HEK293 (cell line): ENCODE data around the gene MBNL2.

Experiments used
- CTCF ChIA-PET: fragments of 350-600 bp; formaldehyde crosslinking; extraction: SDS; loops from one replicate; lab custom pipeline; 2021; ENCODE audit warnings: antibody characterized with exemption; lab: Yijun Ruan, JAX
- POLR2A ChIA-PET: fragments of 300-600 bp; formaldehyde crosslinking; extraction: SDS; loops from one replicate; lab custom pipeline; 2020; ENCODE audit warnings: antibody characterized with exemption, inconsistent platforms; lab: Yijun Ruan, JAX
- H3K27ac ChIP-seq: fragments of 200-500 bp; sonication (Bioruptor generic); 2 replicates; pipeline ENCODE4 v1.5.1; 2014; ENCODE audit warnings: low read depth, low read length, control low read depth, inconsistent platforms; ENCODE audit errors: extremely low read depth
- H3K36me3 ChIP-seq, 2 experiments: fragments of 200-500 bp in 1 of 2; sonication (Bioruptor generic) in 1 of 2; 1 replicate in 1 of 2; 2 replicates in 1 of 2; pipeline ENCODE4 v1.5.1; 2014 to 2017; ENCODE audit warnings: inconsistent platforms in 2 of 2, low read length in 2 of 2; ENCODE audit not compliant: control insufficient read depth in 2 of 2, insufficient read depth in 1 of 2
- H3K4me1 ChIP-seq: fragments of 200-500 bp; sonication (Bioruptor generic); 2 replicates; pipeline ENCODE4 v1.5.1; 2014; ENCODE audit warnings: mild to moderate bottlenecking, low read length, inconsistent platforms; ENCODE audit not compliant: control insufficient read depth, insufficient read depth
- H3K4me3 ChIP-seq: 2 replicates; pipeline ENCODE4 v1.5.1; 2011; ENCODE audit warnings: low read depth, mild to moderate bottlenecking, control low read depth, low read length, moderate library complexity
- H3K9me3 ChIP-seq: fragments of 200-500 bp; sonication (Bioruptor generic); 2 replicates; pipeline ENCODE4 v1.5.1; 2014; ENCODE audit warnings: low read depth, low read length, inconsistent platforms; ENCODE audit not compliant: control insufficient read depth, insufficient read depth
- GLIS1 ChIP-seq: fragments of 450-650 bp; formaldehyde crosslinking; IDR thresholded peaks from 2 replicates; pipeline ENCODE4 v1.5.1; 2016; ENCODE audit warnings: missing biosample characterization, missing genetic modification characterization
- HOXD13 ChIP-seq: sonication (generic); formaldehyde crosslinking; IDR thresholded peaks from 2 replicates; pipeline ENCODE4 v1.8.0; 2022; ENCODE audit warnings: missing genetic modification reagents, borderline replicate concordance
- KLF10 ChIP-seq: fragments of 450-650 bp; IDR thresholded peaks from 2 replicates; pipeline ENCODE4 v1.5.1; 2018; ENCODE audit warnings: missing biosample characterization, mild to moderate bottlenecking, missing genetic modification characterization
- SALL2 ChIP-seq: fragments of 450-650 bp; formaldehyde crosslinking; IDR thresholded peaks from 2 replicates; pipeline ENCODE4 v1.5.0; 2017; ENCODE audit warnings: missing biosample characterization, mild to moderate bottlenecking, missing genetic modification characterization, borderline replicate concordance
- SCRT1 ChIP-seq: fragments of 450-650 bp; formaldehyde crosslinking; IDR thresholded peaks from 2 replicates; pipeline ENCODE4 v1.5.1; 2016; ENCODE audit warnings: missing biosample characterization, missing genetic modification characterization, borderline replicate concordance
- SP3 ChIP-seq: fragments of 450-650 bp; formaldehyde crosslinking; IDR thresholded peaks from 2 replicates; pipeline ENCODE4 v1.5.1; 2016; ENCODE audit warnings: missing biosample characterization, missing genetic modification characterization
- TRIM28 ChIP-seq: IDR thresholded peaks from 2 replicates; pipeline ENCODE4 v1.6.1; 2011; ENCODE audit warnings: low read length, control low read depth, borderline replicate concordance
- ZBTB21 ChIP-seq: fragments of 450-650 bp; formaldehyde crosslinking; IDR thresholded peaks from 2 replicates; pipeline ENCODE4 v1.5.1; 2017; ENCODE audit warnings: missing biosample characterization, missing genetic modification characterization
- ZNF138 ChIP-seq: fragments of 450-650 bp; formaldehyde crosslinking; IDR thresholded peaks from 2 replicates; pipeline ENCODE4 v1.5.1; 2016; ENCODE audit warnings: missing biosample characterization, missing genetic modification characterization, borderline replicate concordance
- ZNF350 ChIP-seq: fragments of 450-650 bp; formaldehyde crosslinking; IDR thresholded peaks from 2 replicates; pipeline ENCODE4 v1.5.0; 2017; ENCODE audit warnings: missing biosample characterization, mild to moderate bottlenecking, missing genetic modification characterization
- ZNF394 ChIP-seq: fragments of 450-650 bp; formaldehyde crosslinking; IDR thresholded peaks from 2 replicates; pipeline ENCODE4 v1.5.1; 2016; ENCODE audit warnings: missing biosample characterization, missing genetic modification characterization, mild to moderate bottlenecking, moderate library complexity, borderline replicate concordance
- ZNF510 ChIP-seq: fragments of 450-650 bp; formaldehyde crosslinking; IDR thresholded peaks from 2 replicates; pipeline ENCODE4 v1.5.1; 2018; ENCODE audit warnings: mild to moderate bottlenecking, missing genetic modification characterization, missing biosample characterization; ENCODE audit not compliant: insufficient replicate concordance
- ZNF530 ChIP-seq: fragments of 450-650 bp; formaldehyde crosslinking; IDR thresholded peaks from 2 replicates; pipeline ENCODE4 v1.5.1; 2016; ENCODE audit warnings: low read depth, missing biosample characterization, missing genetic modification characterization
- ZNF544 ChIP-seq: fragments of 450-650 bp; formaldehyde crosslinking; IDR thresholded peaks from 2 replicates; pipeline ENCODE4 v1.5.0; 2017; ENCODE audit warnings: missing biosample characterization, missing genetic modification characterization
- ZNF560 ChIP-seq: fragments of 450-650 bp; formaldehyde crosslinking; IDR thresholded peaks from 2 replicates; pipeline ENCODE4 v1.5.1; 2017; ENCODE audit warnings: missing biosample characterization, missing genetic modification characterization, borderline replicate concordance
- ZNF561 ChIP-seq: fragments of 450-650 bp; IDR thresholded peaks from 2 replicates; pipeline ENCODE4 v1.5.1; 2018; ENCODE audit warnings: missing biosample characterization, missing genetic modification characterization, borderline replicate concordance
- ZNF629 ChIP-seq: fragments of 450-650 bp; formaldehyde crosslinking; IDR thresholded peaks from 2 replicates; pipeline ENCODE4 v1.5.1; 2017; ENCODE audit warnings: missing biosample characterization, missing genetic modification characterization
- ZNF747 ChIP-seq: fragments of 450-650 bp; formaldehyde crosslinking; IDR thresholded peaks from 2 replicates; pipeline ENCODE4 v1.5.1; 2016; ENCODE audit warnings: missing biosample characterization, missing genetic modification characterization
- ZNF76 ChIP-seq: fragments of 450-650 bp; formaldehyde crosslinking; IDR thresholded peaks from 2 replicates; pipeline ENCODE4; 2016; ENCODE audit warnings: low read depth, missing biosample characterization, missing genetic modification characterization, borderline replicate concordance
- ZNF776 ChIP-seq: fragments of 450-650 bp; formaldehyde crosslinking; IDR thresholded peaks from 2 replicates; pipeline ENCODE4 v1.5.0; 2017; ENCODE audit warnings: missing biosample characterization, missing genetic modification characterization, borderline replicate concordance
- ZNF785 ChIP-seq: fragments of 450-650 bp; formaldehyde crosslinking; IDR thresholded peaks from 2 replicates; pipeline ENCODE4 v1.5.1; 2016; ENCODE audit warnings: missing biosample characterization, missing genetic modification characterization
- ZNF791 ChIP-seq: fragments of 450-650 bp; formaldehyde crosslinking; IDR thresholded peaks from 2 replicates; pipeline ENCODE4 v1.5.1; 2016; ENCODE audit warnings: missing biosample characterization, missing genetic modification characterization
- TF ChIP-seq, protein P1 (sequence below): IDR thresholded peaks from 2 replicates; pipeline ENCODE4 v1.6.1; 2011; ENCODE audit warnings: mild to moderate bottlenecking, low read depth, low read length, borderline replicate concordance
- TF ChIP-seq, protein P2 (sequence below): fragments of 450-650 bp; formaldehyde crosslinking; IDR thresholded peaks from 2 replicates; pipeline ENCODE4 v1.5.1; 2016; ENCODE audit warnings: missing biosample characterization, missing genetic modification characterization
- TF ChIP-seq, protein P3 (sequence below): fragments of 450-650 bp; formaldehyde crosslinking; IDR thresholded peaks from 2 replicates; pipeline ENCODE4 v1.5.1; 2016; ENCODE audit warnings: missing biosample characterization, missing genetic modification characterization, borderline replicate concordance

Gene MBNL2

DNA sequence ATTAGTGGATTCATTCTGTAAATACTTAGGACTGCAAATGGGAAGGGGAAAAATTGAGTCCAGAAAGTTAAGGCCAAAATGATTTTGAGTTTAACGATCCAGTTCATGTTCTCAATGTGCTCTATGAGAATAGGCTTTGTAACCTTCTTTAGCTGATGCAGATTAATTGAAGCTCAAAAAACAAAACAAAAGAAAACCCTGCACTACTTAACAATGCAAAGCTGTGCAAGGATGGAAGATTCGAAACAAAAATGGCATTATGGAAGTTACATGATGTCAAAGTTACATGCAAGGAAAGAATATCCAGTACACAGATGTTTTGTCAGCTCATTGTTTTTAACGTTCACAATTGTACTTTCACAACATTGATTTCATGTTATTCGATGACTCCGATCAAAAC lies 132.7 kb downstream of the MBNL2 start:
- Histone ChIP-seq H3K27ac (no peak overlapping the region), H3K4me1 (no peaks in the 10 kb centered on the region), H3K9me3 (no peaks in the 10 kb centered on the region), H3K36me3 (peaks cover 0 to 3% of the 10 kb centered on the region in 2 experiments; a peak in 1 of 3 replicates), H3K4me3 (no peak overlapping the region)
- ChIA-PET POLR2A (no interaction called here), CTCF (interaction anchor here (0.7 kb wide), 1 partner anchor 145 kb away, joined by 3 read pairs; no protein-coding TSS in a partner anchor)
- TF ChIP-seq ZNF510 (no peak), ZNF629 (tag by site-specific recombination) (no peak), TRIM28 (no peak), ZNF530 (tag by site-specific recombination) (no peak), ZNF544 (tag by site-specific recombination) (no peak), ZNF776 (tag by site-specific recombination) (no peak), ZNF785 (tag by site-specific recombination) (no peak), SALL2 (tag by site-specific recombination) (no peak), GLIS1 (tag by site-specific recombination) (no peak), KLF10 (no peak), ZNF560 (tag by site-specific recombination) (no peak), SCRT1 (no peak), ZNF394 (tag by site-specific recombination) (no peak), ZBTB21 (no peak), SP3 (no peak), ZNF350 (tag by site-specific recombination) (no peak), ZNF791 (tag by site-specific recombination) (no peak)
- TF ChIP-seq, protein P1, sequence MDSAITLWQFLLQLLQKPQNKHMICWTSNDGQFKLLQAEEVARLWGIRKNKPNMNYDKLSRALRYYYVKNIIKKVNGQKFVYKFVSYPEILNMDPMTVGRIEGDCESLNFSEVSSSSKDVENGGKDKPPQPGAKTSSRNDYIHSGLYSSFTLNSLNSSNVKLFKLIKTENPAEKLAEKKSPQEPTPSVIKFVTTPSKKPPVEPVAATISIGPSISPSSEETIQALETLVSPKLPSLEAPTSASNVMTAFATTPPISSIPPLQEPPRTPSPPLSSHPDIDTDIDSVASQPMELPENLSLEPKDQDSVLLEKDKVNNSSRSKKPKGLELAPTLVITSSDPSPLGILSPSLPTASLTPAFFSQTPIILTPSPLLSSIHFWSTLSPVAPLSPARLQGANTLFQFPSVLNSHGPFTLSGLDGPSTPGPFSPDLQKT = no peak

DNA sequence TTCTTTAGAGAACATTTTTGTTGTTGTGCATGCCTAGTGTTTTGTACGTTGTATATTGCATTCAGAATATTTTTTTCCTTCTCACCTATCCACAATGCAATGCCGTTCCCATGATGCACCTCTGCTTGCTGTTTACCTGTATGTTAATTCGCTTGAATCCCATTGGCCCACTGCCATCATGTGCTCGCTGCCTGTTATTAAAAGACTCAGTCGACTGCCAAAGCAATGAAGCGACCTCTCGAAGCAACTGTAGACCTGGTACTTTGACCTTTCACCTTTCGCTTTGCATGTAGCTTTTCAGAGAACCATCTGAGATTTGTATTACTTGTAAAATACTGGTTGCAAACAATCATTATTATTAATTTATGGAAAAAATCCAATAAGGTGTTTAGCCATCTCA lies 134.5 kb downstream of the MBNL2 start:
- TF ChIP-seq HOXD13 (CRISPR knock-in tag) (no peak), TRIM28 (no peak), ZNF76 (no peak), ZNF561 (tag by site-specific recombination) (no peak), ZNF138 (tag by site-specific recombination) (no peak), ZNF747 (tag by site-specific recombination) (no peak)
- TF ChIP-seq, protein P2, sequence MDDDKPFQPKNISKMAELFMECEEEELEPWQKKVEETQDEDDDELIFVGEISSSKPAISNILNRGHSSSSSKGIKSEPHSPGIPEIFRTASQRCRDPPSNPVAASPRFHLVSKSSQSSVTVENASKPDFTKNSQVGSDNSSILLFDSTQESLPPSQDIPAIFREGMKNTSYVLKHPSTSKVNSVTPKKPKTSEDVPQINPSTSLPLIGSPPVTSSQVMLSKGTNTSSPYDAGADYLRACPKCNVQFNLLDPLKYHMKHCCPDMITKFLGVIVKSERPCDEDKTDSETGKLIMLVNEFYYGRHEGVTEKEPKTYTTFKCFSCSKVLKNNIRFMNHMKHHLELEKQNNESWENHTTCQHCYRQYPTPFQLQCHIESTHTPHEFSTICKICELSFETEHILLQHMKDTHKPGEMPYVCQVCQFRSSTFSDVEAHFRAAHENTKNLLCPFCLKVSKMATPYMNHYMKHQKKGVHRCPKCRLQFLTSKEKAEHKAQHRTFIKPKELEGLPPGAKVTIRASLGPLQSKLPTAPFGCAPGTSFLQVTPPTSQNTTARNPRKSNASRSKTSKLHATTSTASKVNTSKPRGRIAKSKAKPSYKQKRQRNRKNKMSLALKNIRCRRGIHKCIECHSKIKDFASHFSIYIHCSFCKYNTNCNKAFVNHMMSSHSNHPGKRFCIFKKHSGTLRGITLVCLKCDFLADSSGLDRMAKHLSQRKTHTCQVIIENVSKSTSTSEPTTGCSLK (tag by site-specific recombination) = no peak
- TF ChIP-seq, protein P3, sequence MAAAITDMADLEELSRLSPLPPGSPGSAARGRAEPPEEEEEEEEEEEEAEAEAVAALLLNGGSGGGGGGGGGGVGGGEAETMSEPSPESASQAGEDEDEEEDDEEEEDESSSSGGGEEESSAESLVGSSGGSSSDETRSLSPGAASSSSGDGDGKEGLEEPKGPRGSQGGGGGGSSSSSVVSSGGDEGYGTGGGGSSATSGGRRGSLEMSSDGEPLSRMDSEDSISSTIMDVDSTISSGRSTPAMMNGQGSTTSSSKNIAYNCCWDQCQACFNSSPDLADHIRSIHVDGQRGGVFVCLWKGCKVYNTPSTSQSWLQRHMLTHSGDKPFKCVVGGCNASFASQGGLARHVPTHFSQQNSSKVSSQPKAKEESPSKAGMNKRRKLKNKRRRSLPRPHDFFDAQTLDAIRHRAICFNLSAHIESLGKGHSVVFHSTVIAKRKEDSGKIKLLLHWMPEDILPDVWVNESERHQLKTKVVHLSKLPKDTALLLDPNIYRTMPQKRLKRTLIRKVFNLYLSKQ (tag by site-specific recombination) = no peak
- H3K4me1 ChIP-seq = no peaks in the 10 kb centered on the region
- no peak overlapping the region for H3K4me3 ChIP-seq
- no peak overlapping the region for H3K27ac ChIP-seq
- H3K9me3 ChIP-seq = no peaks in the 10 kb centered on the region
- ChIA-PET POLR2A (no interaction called here), CTCF (interaction anchor here (0.6 to 7.7 kb wide), 2 partner anchors 247 to 339 kb away, joined by 3 to 58 read pairs; no protein-coding TSS in a partner anchor)
- H3K36me3 ChIP-seq = peaks cover 0 to 3% of the 10 kb centered on the region in 2 experiments; a peak in 1 of 3 replicates
